PC-3 (cell line): Measurements from ENCODE around the gene HERC5.

Experiments
- EZH2 ChIP-seq: fragments of 300-600 bp; sonication (generic); IDR thresholded peaks from one replicate; pipeline ENCODE4 v1.6.1; 2017; ENCODE audit warnings: antibody characterized with exemption, mild to moderate bottlenecking, low read length; ENCODE audit not compliant: unreplicated experiment
- TF ChIP-seq, protein P1 (sequence below): fragments of 300-600 bp; sonication (generic); conservative IDR thresholded peaks from 2 replicates; pipeline ENCODE4 v1.5.1; 2017; ENCODE audit warnings: antibody characterized with exemption, low read depth, mild to moderate bottlenecking, low read length

DNA sequence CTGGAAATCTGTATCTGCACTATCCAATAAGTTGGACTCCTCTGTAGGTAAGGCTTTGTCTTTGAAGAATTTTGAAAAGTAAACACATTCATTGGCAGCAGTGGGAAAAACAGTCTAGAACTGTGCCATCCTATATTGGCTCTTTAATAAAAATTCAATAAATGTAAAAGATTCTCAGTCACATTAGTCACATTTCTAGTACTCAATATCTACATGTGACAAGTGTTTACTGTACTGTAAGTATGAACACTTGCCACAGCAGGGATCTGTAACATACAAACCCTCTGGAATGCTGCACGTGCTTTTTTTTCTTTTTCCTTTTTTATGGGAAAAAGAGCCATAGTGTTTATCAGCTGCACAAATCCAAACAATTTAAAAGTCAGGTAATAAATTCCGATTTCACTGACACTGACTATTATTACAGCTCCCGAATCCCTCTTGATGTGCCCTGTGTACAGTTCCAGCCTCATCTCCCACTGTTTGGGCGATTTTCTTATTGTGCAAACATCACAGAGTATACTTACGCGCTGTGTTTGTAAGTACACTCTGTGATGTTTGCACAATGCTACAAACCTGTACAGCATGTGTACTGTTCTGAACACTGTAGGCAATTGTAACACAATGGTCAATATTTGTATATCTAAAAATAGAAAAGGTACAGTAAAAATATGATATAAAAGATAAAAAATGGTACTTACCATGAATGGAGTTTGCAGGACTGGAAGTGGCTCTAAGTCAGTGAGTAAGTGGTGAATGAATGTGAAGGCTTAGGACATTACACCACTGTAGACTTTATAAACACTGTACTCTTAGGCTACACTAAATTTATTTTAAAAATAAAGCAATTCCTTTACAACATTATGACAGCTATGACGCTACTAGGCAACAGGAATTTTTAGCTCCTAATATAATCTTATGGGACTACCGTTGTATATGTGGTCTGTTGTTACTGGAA, 57.9 kb downstream of the HERC5 start:
- TF ChIP-seq, protein P1, sequence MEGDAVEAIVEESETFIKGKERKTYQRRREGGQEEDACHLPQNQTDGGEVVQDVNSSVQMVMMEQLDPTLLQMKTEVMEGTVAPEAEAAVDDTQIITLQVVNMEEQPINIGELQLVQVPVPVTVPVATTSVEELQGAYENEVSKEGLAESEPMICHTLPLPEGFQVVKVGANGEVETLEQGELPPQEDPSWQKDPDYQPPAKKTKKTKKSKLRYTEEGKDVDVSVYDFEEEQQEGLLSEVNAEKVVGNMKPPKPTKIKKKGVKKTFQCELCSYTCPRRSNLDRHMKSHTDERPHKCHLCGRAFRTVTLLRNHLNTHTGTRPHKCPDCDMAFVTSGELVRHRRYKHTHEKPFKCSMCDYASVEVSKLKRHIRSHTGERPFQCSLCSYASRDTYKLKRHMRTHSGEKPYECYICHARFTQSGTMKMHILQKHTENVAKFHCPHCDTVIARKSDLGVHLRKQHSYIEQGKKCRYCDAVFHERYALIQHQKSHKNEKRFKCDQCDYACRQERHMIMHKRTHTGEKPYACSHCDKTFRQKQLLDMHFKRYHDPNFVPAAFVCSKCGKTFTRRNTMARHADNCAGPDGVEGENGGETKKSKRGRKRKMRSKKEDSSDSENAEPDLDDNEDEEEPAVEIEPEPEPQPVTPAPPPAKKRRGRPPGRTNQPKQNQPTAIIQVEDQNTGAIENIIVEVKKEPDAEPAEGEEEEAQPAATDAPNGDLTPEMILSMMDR = no peak
- TF ChIP-seq EZH2 = no peak
